HepG2 (cell line): ENCODE results near the gene SYT8. TPM values are rescaled to one million over a fixed set of nuclear protein-coding genes. Genes with fewer than 3 reads are reported as not detected.

Experiments
- BRD4 ChIP-seq: sonication (generic); formaldehyde crosslinking; IDR thresholded peaks from 2 replicates; pipeline ENCODE4 v1.4.0; 2020; ENCODE audit warnings: missing genetic modification reagents
- HHEX ChIP-seq: IDR thresholded peaks from 2 replicates; pipeline ENCODE4 v1.6.1; 2016; ENCODE audit warnings: control low read depth
- NFIC ChIP-seq: IDR thresholded peaks from 2 replicates; pipeline ENCODE4 v1.6.1; 2012; ENCODE audit warnings: mild to moderate bottlenecking, low read length, inconsistent platforms
- PRMT3 ChIP-seq: sonication (generic); formaldehyde crosslinking; IDR thresholded peaks from 2 replicates; pipeline ENCODE4 v1.8.1; 2022; ENCODE audit warnings: low read depth, mild to moderate bottlenecking, moderate library complexity, missing genetic modification reagents, borderline replicate concordance
- ZFP36 ChIP-seq: fragments of 150-350 bp; IDR thresholded peaks from 2 replicates; pipeline ENCODE4 v1.6.1; 2018; ENCODE audit warnings: borderline replicate concordance, low read length, low read depth; ENCODE audit not compliant: partially characterized antibody
- ZNF589 ChIP-seq: sonication (generic); formaldehyde crosslinking; conservative IDR thresholded peaks from 2 replicates; pipeline ENCODE4 v1.8.0; 2022; ENCODE audit warnings: mild to moderate bottlenecking, moderate library complexity, missing genetic modification reagents
- ZNF879 ChIP-seq: sonication (generic); formaldehyde crosslinking; IDR thresholded peaks from 2 replicates; pipeline ENCODE4 v1.8.1; 2023; ENCODE audit warnings: missing genetic modification reagents
- ZSCAN9 ChIP-seq: IDR thresholded peaks from 2 replicates; pipeline ENCODE4 v1.6.1; 2016; ENCODE audit warnings: borderline replicate concordance
- polyA plus RNA-seq, 8 experiments: library from polyadenylated mRNA; depleted of rRNA in 3 of 8; stranded (reverse) in 7 of 8; unstranded in 1 of 8; fragments of >200 nt; fragmentation: Illumina TruSeq in 4 of 8; extraction: Trizol in 4 of 8; gene quantifications; 2 replicates each; pipeline versions ENCODE4 v1.2.1 to v1.2.3, GENCODE V29; 2011 to 2016; ENCODE audit warnings: low read depth in 4 of 8, missing spikeins in 1 of 8, mixed read lengths in 1 of 8; ENCODE audit not compliant: insufficient read depth in 1 of 8
- total RNA-seq, 5 experiments: library from RNA; depleted of rRNA; stranded (reverse); fragments of >200 nt; fragmentation: Illumina TruSeq; extraction: Trizol; gene quantifications; 2 replicates each; pipeline ENCODE4 v1.2.3, GENCODE V29; 2016; ENCODE audit warnings: low read depth in 1 of 5
- TF ChIP-seq, protein P1 (sequence below): sonication (generic); formaldehyde crosslinking; IDR thresholded peaks from 2 replicates; pipeline ENCODE4 v1.4.0; 2020; ENCODE audit warnings: missing genetic modification reagents
- TF ChIP-seq, protein P2 (sequence below), 2 experiments: IDR thresholded peaks; 2 replicates each; pipeline ENCODE4 v1.6.1; 2011 to 2012; ENCODE audit warnings: low read length in 2 of 2, borderline replicate concordance in 1 of 2, low read depth in 1 of 2, mild to moderate bottlenecking in 1 of 2, moderate library complexity in 1 of 2
- TF ChIP-seq, protein P3 (sequence below): sonication (generic); formaldehyde crosslinking; IDR thresholded peaks from 2 replicates; pipeline ENCODE4 v1.4.0; 2020; ENCODE audit warnings: missing genetic modification reagents, borderline replicate concordance
- TF ChIP-seq, protein P4 (sequence below): sonication (generic); formaldehyde crosslinking; IDR thresholded peaks from 2 replicates; pipeline ENCODE4 v1.8.0; 2022; ENCODE audit warnings: mild to moderate bottlenecking, missing genetic modification reagents, borderline replicate concordance

Gene SYT8
- total and polyA plus RNA-seq, 2 of the 13 experiments (the other 11 are each of a cell fraction or from before 2014, with no cell fraction given) = 0.60 to 2.3 TPM

DNA sequence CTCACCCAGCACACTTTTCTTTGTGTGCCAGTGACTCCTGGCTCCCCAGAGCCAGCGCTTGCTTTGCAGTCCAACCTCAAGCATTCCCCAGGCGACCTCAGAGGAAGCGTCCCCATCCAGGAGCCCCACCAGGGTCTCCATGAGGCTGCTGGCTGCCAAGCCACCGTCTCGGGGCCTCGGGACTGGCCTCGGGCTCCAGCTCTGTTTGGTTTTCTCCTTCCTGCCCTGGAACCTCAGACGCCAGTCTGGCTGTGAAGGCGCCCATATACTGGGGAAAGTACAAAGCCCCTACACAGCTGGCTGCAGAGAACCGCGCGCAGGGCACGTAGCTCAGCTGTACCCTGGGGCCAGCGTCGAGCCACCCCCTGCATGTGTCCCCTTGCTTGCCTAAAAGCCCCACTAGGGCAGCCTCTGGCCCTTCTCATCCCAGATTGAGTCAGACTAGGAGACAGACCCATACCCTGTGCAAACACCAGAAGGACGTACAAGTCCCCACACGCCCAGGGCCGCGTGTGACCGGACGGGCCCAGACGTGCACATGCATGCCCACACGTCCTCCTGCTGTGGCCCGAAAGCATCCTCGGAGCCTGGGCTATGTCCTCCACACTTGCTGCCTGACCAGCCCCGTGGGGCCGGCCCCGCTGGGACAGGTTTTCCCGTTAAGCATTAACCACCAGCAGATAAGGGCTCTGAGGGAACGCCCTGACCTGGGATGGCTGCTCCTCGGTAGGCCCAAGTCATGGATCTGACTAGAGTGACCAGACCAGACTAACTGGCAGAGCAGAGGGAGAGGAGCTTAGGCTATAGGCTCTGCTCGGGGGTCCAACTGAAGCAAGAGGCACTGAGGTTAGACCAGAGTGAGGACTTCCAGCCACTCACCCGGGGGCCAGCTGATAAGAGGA lies 4.2 kb upstream of the SYT8 start (continued):
- TF ChIP-seq, protein P1, sequence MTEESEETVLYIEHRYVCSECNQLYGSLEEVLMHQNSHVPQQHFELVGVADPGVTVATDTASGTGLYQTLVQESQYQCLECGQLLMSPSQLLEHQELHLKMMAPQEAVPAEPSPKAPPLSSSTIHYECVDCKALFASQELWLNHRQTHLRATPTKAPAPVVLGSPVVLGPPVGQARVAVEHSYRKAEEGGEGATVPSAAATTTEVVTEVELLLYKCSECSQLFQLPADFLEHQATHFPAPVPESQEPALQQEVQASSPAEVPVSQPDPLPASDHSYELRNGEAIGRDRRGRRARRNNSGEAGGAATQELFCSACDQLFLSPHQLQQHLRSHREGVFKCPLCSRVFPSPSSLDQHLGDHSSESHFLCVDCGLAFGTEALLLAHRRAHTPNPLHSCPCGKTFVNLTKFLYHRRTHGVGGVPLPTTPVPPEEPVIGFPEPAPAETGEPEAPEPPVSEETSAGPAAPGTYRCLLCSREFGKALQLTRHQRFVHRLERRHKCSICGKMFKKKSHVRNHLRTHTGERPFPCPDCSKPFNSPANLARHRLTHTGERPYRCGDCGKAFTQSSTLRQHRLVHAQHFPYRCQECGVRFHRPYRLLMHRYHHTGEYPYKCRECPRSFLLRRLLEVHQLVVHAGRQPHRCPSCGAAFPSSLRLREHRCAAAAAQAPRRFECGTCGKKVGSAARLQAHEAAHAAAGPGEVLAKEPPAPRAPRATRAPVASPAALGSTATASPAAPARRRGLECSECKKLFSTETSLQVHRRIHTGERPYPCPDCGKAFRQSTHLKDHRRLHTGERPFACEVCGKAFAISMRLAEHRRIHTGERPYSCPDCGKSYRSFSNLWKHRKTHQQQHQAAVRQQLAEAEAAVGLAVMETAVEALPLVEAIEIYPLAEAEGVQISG = peak; percentile 69; the same call in 1 of the 2 replicates
- TF ChIP-seq BRD4 (peak; percentile 71; the same call in 1 of the 2 replicates), PRMT3 (CRISPR knock-in tag) (peak; percentile 51; the same call in 1 of the 2 replicates), ZSCAN9 (CRISPR knock-in tag) (peak; percentile 50; the same call in 1 of the 2 replicates), HHEX (CRISPR knock-in tag) (no peak), ZFP36 (no peak), NFIC (no peak), ZNF589 (CRISPR knock-in tag) (peak; percentile 81), ZNF879 (no peak; the same call in 1 of the 2 replicates)
- TF ChIP-seq, protein P2, sequence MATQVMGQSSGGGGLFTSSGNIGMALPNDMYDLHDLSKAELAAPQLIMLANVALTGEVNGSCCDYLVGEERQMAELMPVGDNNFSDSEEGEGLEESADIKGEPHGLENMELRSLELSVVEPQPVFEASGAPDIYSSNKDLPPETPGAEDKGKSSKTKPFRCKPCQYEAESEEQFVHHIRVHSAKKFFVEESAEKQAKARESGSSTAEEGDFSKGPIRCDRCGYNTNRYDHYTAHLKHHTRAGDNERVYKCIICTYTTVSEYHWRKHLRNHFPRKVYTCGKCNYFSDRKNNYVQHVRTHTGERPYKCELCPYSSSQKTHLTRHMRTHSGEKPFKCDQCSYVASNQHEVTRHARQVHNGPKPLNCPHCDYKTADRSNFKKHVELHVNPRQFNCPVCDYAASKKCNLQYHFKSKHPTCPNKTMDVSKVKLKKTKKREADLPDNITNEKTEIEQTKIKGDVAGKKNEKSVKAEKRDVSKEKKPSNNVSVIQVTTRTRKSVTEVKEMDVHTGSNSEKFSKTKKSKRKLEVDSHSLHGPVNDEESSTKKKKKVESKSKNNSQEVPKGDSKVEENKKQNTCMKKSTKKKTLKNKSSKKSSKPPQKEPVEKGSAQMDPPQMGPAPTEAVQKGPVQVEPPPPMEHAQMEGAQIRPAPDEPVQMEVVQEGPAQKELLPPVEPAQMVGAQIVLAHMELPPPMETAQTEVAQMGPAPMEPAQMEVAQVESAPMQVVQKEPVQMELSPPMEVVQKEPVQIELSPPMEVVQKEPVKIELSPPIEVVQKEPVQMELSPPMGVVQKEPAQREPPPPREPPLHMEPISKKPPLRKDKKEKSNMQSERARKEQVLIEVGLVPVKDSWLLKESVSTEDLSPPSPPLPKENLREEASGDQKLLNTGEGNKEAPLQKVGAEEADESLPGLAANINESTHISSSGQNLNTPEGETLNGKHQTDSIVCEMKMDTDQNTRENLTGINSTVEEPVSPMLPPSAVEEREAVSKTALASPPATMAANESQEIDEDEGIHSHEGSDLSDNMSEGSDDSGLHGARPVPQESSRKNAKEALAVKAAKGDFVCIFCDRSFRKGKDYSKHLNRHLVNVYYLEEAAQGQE (IDR thresholded peaks at IDR 0.05; ENCODE audit: borderline replicate concordance in 1 of 2, low read depth in 1 of 2, low read length in 2 of 2) = no peak
- TF ChIP-seq, protein P3, sequence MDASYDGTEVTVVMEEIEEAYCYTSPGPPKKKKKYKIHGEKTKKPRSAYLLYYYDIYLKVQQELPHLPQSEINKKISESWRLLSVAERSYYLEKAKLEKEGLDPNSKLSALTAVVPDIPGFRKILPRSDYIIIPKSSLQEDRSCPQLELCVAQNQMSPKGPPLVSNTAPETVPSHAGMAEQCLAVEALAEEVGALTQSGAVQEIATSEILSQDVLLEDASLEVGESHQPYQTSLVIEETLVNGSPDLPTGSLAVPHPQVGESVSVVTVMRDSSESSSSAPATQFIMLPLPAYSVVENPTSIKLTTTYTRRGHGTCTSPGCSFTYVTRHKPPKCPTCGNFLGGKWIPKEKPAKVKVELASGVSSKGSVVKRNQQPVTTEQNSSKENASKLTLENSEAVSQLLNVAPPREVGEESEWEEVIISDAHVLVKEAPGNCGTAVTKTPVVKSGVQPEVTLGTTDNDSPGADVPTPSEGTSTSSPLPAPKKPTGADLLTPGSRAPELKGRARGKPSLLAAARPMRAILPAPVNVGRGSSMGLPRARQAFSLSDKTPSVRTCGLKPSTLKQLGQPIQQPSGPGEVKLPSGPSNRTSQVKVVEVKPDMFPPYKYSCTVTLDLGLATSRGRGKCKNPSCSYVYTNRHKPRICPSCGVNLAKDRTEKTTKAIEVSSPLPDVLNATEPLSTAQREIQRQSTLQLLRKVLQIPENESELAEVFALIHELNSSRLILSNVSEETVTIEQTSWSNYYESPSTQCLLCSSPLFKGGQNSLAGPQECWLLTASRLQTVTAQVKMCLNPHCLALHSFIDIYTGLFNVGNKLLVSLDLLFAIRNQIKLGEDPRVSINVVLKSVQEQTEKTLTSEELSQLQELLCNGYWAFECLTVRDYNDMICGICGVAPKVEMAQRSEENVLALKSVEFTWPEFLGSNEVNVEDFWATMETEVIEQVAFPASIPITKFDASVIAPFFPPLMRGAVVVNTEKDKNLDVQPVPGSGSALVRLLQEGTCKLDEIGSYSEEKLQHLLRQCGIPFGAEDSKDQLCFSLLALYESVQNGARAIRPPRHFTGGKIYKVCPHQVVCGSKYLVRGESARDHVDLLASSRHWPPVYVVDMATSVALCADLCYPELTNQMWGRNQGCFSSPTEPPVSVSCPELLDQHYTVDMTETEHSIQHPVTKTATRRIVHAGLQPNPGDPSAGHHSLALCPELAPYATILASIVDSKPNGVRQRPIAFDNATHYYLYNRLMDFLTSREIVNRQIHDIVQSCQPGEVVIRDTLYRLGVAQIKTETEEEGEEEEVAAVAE (CRISPR knock-in tag) = no peak
- TF ChIP-seq, protein P4, sequence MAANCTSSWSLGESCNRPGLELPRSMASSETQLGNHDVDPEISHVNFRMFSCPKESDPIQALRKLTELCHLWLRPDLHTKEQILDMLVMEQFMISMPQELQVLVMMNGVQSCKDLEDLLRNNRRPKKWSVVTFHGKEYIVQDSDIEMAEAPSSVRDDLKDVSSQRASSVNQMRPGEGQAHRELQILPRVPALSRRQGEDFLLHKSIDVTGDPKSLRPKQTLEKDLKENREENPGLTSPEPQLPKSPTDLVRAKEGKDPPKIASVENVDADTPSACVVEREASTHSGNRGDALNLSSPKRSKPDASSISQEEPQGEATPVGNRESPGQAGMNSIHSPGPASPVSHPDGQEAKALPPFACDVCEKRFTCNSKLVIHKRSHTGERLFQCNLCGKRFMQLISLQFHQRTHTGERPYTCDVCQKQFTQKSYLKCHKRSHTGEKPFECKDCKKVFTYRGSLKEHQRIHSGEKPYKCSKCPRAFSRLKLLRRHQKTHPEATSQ (CRISPR knock-in tag) = no peak
